GM10266 (cell line): ENCODE data around the gene GNA12.
"Not testable (repeated sequence)": the region's sequence is repeated elsewhere in the genome, so short reads cannot be mapped to it uniquely, and the experiment has no call there.

Experiments used
- DNase-seq: peaks from one replicate; pipeline ENCODE4 v3.0.0; 2012; ENCODE audit errors: extremely low spot score
- TF ChIP-seq, protein P1 (sequence below): IDR thresholded peaks from 2 replicates; pipeline ENCODE4 v1.5.1; 2012; ENCODE audit warnings: mild to moderate bottlenecking, low read depth; ENCODE audit not compliant: control insufficient read depth, insufficient read depth; ENCODE audit errors: missing control alignments

The GNA12 gene

DNA sequence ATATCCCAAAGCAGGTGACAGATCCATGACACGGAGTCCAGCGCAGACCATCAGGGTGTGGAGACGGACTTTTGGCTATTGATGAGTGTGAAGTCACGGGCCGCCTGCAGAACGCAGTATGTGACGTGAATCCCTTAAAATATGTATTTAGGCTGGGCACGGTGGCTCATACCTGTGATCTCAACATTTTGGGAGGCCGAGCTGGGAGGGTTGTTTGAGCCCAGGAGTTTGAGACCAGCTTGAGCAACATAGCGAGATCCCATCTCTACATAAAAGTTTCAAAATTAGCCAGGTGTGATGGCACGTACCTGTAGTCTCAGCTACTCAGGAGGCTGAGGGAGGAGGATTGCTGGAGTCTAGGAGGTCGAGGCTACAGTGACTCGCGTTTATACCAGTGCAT is 158.0 kb downstream of the GNA12 start:
- DNase-seq: no peak
- TF ChIP-seq, protein P1, sequence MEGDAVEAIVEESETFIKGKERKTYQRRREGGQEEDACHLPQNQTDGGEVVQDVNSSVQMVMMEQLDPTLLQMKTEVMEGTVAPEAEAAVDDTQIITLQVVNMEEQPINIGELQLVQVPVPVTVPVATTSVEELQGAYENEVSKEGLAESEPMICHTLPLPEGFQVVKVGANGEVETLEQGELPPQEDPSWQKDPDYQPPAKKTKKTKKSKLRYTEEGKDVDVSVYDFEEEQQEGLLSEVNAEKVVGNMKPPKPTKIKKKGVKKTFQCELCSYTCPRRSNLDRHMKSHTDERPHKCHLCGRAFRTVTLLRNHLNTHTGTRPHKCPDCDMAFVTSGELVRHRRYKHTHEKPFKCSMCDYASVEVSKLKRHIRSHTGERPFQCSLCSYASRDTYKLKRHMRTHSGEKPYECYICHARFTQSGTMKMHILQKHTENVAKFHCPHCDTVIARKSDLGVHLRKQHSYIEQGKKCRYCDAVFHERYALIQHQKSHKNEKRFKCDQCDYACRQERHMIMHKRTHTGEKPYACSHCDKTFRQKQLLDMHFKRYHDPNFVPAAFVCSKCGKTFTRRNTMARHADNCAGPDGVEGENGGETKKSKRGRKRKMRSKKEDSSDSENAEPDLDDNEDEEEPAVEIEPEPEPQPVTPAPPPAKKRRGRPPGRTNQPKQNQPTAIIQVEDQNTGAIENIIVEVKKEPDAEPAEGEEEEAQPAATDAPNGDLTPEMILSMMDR: no peak

DNA sequence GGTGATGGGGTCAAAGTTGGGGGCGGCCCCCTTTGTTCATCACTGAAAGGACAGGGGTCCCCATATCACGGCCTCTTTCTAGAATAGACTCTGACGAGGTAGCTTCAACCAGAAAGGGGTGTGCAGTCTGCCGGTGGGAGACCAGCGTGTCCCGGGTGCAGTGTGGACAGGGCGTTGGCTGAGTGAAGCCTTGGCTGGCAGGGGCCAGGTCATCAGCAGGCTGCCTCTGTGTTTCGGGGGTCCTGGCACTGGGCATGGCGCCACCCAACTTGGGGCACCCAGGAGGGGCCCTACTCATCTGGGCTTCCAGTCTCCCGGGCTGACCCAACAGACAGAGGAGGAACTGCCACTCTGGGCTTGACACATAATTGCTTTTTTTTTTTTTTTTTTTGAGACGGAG is 159.6 kb downstream of the GNA12 start:
- no peak for DNase-seq
- TF ChIP-seq, protein P1: no peak

DNA sequence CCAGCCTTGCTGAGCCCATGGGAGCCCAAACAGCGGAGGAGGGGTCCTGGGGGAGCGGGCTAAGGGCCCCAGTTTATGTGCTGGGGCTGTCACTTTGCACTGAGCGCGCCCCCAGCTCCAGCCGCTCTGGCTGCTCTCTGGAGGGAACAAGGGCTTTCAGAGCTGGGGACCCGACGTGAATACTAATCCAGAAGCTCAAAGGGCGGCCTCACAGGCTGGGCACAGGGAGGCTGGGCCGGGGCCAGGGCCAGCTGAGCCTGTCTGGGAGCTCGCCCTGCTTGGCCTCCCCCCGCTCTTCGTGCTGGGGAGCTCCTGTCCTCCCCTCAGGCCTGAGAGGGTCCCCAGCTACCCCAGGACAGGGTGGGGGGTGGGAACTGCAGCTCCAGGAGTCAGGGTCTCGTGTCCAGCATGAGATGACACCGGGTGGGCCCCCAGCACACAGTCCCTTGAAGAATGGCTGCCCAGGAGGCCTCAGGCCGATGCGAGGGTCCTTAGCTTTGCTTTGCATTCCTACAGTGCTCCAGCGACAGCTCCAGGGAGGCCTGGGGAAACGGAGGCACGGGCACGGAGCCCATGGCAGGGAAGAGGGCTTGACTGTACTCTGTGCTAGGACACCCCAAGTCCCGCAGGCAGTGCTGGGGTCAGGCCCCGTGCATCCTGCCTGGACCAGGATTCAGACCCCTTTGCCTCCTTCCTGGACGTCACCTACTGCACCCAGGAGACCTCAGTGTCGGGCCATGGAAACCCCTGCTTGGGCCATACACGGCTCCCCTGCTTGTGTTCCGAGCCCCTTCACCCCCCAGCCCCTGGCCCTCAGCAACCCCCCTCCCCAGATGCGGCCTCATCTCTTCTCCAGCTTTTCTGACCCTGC is 161.9 kb downstream of the GNA12 start:
- TF ChIP-seq, protein P1: no peak
- DNase-seq: no peak

DNA sequence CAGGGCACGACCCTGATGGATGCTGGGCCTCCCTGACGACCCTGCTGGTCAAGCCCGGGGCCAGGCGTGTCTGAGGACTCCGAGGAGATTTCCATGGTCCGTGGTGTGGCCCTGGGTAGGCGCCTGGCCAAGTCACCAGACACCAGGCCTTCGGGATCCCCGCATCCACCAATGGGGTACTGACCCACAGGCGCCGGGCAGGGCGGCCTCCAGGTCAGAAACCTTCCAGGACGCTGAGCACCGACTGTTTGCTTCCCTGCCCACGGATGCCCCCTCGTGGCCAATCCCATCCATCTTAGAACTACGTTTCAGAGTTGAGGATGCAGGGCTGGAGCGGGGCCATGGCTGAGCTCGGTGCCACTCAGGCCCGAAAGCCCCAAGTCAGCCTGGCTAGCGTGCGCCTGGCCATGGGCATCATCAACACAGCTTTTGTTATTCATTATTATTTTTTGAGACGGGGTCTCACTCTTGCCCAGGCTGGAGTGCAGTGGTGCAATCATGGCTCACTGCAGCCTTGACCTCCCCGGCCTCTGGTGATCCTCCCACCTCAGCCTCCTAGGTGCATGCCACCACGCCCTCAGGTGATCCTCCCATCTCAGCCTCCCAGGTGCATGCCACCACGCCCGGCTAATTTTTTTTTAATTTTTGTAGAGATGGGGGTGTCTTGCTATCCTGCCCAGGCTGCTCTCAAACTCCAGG is 163.2 kb downstream of the GNA12 start:
- TF ChIP-seq, protein P1: peak; percentile 82

DNA sequence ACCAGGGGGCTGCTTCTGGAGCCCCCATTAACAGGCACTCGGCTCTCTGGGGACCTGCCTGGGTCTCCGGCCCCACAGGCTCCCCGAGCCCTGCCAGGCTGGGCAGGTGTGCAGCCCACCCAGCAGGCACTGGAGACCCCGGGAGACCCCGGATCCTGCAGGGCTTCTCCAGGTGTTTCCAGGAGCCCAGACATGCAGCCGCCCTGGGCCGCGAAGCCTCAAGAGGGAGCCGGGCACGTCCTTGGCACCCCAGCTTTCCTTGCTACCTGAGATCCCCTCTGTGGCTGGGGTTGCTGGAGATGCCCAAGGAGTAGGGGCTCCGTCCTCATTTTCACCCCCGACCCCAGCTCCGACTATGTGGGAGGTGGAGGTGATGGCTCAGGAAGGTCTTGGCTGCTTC is 163.9 kb downstream of the GNA12 start:
- TF ChIP-seq, protein P1: no peak
- no peak for DNase-seq

More for the DNA sequence above, 163.2 kb downstream of the GNA12 start:
- peak; percentile 87 for DNase-seq

DNA sequence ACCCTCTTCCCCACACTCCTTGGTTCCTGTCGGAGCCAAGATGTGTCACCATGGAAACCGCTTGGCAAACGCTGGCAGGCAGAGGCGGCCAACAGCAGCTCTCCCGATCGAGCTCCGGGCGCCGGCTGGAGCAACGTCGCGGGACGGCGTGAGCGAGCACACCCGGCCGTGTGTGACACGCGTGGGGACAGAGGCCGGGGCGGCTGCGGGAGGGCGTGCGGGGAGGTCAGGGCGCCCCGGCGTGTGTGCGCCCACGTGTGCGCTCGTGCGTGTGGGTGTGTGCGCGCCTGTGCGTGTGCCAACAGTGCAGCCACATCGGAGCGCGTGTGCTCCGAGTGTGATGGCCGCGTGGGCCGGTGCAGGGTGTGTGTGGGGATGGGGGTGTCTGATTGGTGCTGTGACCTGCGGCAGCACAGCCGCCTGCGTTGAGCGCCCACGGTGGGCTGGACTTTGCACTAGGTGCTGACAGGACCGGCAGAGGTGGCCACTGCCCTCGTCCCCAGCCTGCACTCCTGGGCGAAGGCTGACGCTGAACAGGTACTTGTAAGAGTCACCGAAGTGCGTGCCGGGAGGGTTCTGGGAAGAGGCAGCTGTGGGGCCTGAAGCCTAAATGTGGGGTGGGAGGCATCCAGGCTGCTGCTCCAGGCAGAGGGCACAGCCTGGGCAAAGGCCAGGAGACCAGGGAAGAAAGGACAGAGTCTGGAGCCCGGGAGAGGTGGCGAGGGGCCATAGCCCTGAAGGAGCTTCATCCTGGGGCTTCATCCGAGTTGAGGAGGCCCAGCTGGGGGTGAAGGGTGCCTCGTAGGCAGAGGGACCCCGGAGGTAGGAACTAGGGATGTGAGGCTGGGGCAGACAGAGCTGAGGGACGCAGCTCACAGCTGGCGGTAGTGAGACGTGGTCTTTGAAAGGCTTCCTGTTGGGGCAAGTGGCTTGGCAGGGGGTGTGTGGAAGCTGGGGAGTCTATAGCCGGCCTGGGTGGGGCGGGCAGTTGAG is 164.7 kb downstream of the GNA12 start:
- not testable (repeated sequence) for DNase-seq

DNA sequence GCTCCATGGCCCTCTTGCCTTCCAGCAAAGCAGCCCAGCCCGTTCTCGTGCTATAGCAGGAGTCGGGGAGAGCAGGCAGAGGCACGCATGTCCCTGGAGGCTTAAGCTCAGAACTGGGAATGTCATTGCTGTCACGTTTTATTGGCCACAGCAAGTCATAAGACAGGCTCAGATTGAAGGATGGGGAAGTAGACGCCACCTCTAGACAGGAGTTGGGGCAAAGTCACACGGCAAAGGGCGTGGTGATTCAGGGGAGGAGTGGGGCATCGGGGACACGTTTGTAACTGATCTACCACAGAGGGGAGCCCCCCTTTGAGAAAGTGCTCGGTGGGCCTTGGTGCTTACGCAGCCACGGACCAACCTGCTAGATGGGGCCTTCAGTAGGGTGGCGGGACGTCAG is 165.7 kb downstream of the GNA12 start:
- not testable (repeated sequence) for DNase-seq
